ENCODE measurements around the gene NOVA1. TPM values are rescaled to one million over a fixed set of nuclear protein-coding genes. Genes with fewer than 3 reads are reported as not detected.

NOVA1 gene
- total and polyA plus RNA-seq, 2 experiments from 2014 or later: 0.32 to 1.6 TPM

DNA sequence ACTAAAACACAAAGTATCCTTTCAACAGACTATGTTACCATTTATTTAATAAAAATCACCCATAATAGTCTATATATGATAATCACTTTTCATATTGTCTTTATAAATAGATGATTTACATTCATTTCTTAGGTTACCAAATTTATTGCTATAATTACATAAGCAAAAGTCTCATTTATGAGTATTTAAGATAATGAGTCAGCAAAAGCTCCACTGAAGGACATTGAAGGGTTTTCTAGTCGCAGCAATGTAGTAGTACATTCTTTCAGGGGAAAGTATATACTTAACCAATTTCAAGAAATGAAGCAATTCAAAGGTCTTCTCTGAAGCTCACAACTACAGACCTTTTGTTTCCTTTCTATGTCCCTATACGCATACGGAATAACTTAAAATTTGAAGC is 110.9 kb downstream of the NOVA1 start:
- no peaks in the 10 kb centered on the region for H4K20me1 ChIP-seq (ENCODE audit: insufficient read depth)
- no peak overlapping the region for H3K27ac ChIP-seq
- H3K4me2 ChIP-seq (ENCODE audit: unreplicated experiment): no peak overlapping the region
- H3K4me1 ChIP-seq (ENCODE audit: insufficient read depth): no peaks in the 10 kb centered on the region
- TF ChIP-seq EZH2phosphoT487 (IDR thresholded peaks at IDR 0.05; ENCODE audit: insufficient read depth, low read depth) (no peak), EZH2 (IDR thresholded peaks at IDR 0.05; ENCODE audit: insufficient read depth, poor library complexity, severe bottlenecking) (no peak)
- H3K9me3 ChIP-seq (ENCODE audit: low read depth): no peaks in the 10 kb centered on the region
- no peaks in the 10 kb centered on the region for H3K79me2 ChIP-seq (ENCODE audit: insufficient read depth)
- H3K9ac ChIP-seq: no peak overlapping the region
- no peaks in the 10 kb centered on the region for H3K36me3 ChIP-seq (ENCODE audit: low read depth)
- H3F3A ChIP-seq (ENCODE audit: insufficient read depth): no peaks in the 10 kb centered on the region
- H2AFZ ChIP-seq: no peak overlapping the region
- no peak overlapping the region for H3K4me3 ChIP-seq
- no peaks in the 10 kb centered on the region for H3K9me2 ChIP-seq (ENCODE audit: insufficient read depth)
- no peak for DNase-seq
- WGBS, 2 experiments (ENCODE audit: low coverage in 1 of 2, low lambda C conversion rate in 2 of 2, missing lambda C conversion rate in 2 of 2): 96 to 99% methylated on average over 3 of the region's 3 CpGs
- H3K27me3 ChIP-seq (replicated peaks; ENCODE audit: insufficient read depth): no peaks in the 10 kb centered on the region
- in situ Hi-C loops (cut with MboI): no loop called here

DNA sequence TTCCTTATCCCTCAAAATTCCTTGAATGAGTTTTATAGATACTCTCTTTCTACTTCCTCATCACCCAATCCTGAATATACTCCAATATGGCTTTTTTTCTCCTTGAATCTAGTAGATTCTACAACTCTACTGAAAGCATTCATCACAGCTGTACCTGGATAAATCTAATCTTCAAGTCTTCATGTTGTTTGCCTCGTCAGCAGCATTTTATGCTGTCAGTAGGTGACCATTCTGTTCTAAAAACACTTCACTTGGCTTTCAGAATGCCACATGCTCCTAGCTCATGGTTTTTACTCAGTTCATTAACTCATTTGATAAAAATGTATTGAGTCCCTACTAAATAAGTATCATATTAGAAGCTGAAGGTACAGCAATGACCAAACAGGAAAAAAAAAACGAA is 113.3 kb downstream of the NOVA1 start:
- Histone ChIP-seq H3K4me3 (no peak overlapping the region), H3K9ac (no peak overlapping the region), H3K9me3 (ENCODE audit: low read depth) (no peaks in the 10 kb centered on the region), H3K9me2 (ENCODE audit: insufficient read depth) (no peaks in the 10 kb centered on the region), H2AFZ (no peak overlapping the region), H3K27ac (no peak overlapping the region), H3K79me2 (ENCODE audit: insufficient read depth) (no peaks in the 10 kb centered on the region), H3K36me3 (ENCODE audit: low read depth) (no peaks in the 10 kb centered on the region), H3K27me3 (replicated peaks; ENCODE audit: insufficient read depth) (no peaks in the 10 kb centered on the region), H3K4me1 (ENCODE audit: insufficient read depth) (no peaks in the 10 kb centered on the region), H3K4me2 (ENCODE audit: unreplicated experiment) (no peak overlapping the region), H3F3A (ENCODE audit: insufficient read depth) (no peaks in the 10 kb centered on the region), H4K20me1 (ENCODE audit: insufficient read depth) (no peaks in the 10 kb centered on the region)
- TF ChIP-seq EZH2phosphoT487 (IDR thresholded peaks at IDR 0.05; ENCODE audit: insufficient read depth, low read depth): no peak
- TF ChIP-seq EZH2 (IDR thresholded peaks at IDR 0.05; ENCODE audit: insufficient read depth, poor library complexity, severe bottlenecking): no peak
- DNase-seq: no peak
- in situ Hi-C loops (cut with MboI): no loop called here
- 75 to 83% methylated on average over 2 of the region's 2 CpGs for WGBS, 2 experiments (ENCODE audit: low coverage in 1 of 2, low lambda C conversion rate in 2 of 2, missing lambda C conversion rate in 2 of 2)

DNA sequence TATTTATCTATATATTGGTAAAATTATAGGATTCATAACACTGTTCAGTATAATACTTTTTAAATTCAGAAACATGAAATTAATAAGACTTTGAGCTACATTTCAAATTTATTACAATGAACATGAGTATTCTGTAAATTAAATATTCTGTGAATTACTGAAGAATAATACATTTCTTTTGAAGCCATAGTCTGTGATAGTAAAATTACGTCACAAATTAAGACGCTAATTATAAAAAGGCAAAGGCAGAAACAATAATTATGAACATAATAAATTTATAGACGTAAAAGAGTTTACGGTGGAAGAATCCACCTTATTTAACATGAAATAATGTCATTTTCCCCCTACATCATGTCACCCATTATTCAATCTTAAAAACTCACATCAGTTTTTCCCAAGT is 118.9 kb downstream of the NOVA1 start:
- 96 to 97% methylated on average over 4 of the region's 4 CpGs for WGBS, 2 experiments (ENCODE audit: low coverage in 1 of 2, low lambda C conversion rate in 2 of 2, missing lambda C conversion rate in 2 of 2)
- Histone ChIP-seq H3K27me3 (replicated peaks; ENCODE audit: insufficient read depth) (no peaks in the 10 kb centered on the region), H3K79me2 (ENCODE audit: insufficient read depth) (no peaks in the 10 kb centered on the region), H3K4me2 (ENCODE audit: unreplicated experiment) (no peak overlapping the region), H3K4me3 (no peak overlapping the region), H3K9me2 (ENCODE audit: insufficient read depth) (no peaks in the 10 kb centered on the region), H2AFZ (no peak overlapping the region), H3K27ac (no peak overlapping the region), H3K9ac (no peak overlapping the region), H3K36me3 (ENCODE audit: low read depth) (no peaks in the 10 kb centered on the region), H3F3A (ENCODE audit: insufficient read depth) (no peaks in the 10 kb centered on the region), H3K9me3 (ENCODE audit: low read depth) (no peaks in the 10 kb centered on the region), H3K4me1 (ENCODE audit: insufficient read depth) (no peaks in the 10 kb centered on the region), H4K20me1 (ENCODE audit: insufficient read depth) (no peaks in the 10 kb centered on the region)
- no peak for DNase-seq
- in situ Hi-C loops (cut with MboI): no loop called here
- TF ChIP-seq EZH2 (IDR thresholded peaks at IDR 0.05; ENCODE audit: insufficient read depth, poor library complexity, severe bottlenecking): no peak
- TF ChIP-seq EZH2phosphoT487 (IDR thresholded peaks at IDR 0.05; ENCODE audit: insufficient read depth, low read depth): no peak

DNA sequence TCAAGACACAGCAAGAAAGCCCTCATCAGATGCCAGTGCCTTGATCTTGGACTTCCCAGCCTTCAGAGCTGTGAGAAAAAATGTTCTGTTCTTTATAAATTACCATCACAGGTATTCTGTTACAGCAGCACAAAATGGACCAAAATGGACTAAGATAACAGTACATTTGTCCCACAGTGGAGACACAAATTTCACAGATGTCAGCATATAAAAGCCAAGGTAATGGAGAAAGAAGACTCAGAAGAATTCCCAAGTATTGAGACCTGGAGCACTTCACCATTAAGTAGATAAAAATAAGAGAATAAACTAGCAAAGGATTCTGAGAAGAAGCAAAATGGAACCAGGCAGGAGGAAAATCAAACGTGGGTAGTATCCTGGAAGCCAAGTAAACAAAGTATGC is 131.0 kb downstream of the NOVA1 start:
- Histone ChIP-seq H3K4me3 (no peak overlapping the region), H4K20me1 (ENCODE audit: insufficient read depth) (no peaks in the 10 kb centered on the region), H3K4me2 (ENCODE audit: unreplicated experiment) (no peak overlapping the region), H3K27ac (no peak overlapping the region), H3K27me3 (replicated peaks; ENCODE audit: insufficient read depth) (no peaks in the 10 kb centered on the region), H3K9me2 (ENCODE audit: insufficient read depth) (no peaks in the 10 kb centered on the region), H3K4me1 (ENCODE audit: insufficient read depth) (no peaks in the 10 kb centered on the region), H2AFZ (no peak overlapping the region), H3K9me3 (ENCODE audit: low read depth) (no peaks in the 10 kb centered on the region), H3K9ac (no peak overlapping the region), H3K36me3 (ENCODE audit: low read depth) (no peaks in the 10 kb centered on the region), H3K79me2 (ENCODE audit: insufficient read depth) (no peaks in the 10 kb centered on the region), H3F3A (ENCODE audit: insufficient read depth) (no peaks in the 10 kb centered on the region)
- WGBS, 2 experiments (ENCODE audit: low coverage in 1 of 2, low lambda C conversion rate in 2 of 2, missing lambda C conversion rate in 2 of 2): 38 to 41% methylated on average over 1 of the region's 1 CpG
- in situ Hi-C loops (cut with MboI): no loop called here
- TF ChIP-seq EZH2 (IDR thresholded peaks at IDR 0.05; ENCODE audit: insufficient read depth, poor library complexity, severe bottlenecking) (no peak), EZH2phosphoT487 (IDR thresholded peaks at IDR 0.05; ENCODE audit: insufficient read depth, low read depth) (no peak)
- no peak for DNase-seq

DNA sequence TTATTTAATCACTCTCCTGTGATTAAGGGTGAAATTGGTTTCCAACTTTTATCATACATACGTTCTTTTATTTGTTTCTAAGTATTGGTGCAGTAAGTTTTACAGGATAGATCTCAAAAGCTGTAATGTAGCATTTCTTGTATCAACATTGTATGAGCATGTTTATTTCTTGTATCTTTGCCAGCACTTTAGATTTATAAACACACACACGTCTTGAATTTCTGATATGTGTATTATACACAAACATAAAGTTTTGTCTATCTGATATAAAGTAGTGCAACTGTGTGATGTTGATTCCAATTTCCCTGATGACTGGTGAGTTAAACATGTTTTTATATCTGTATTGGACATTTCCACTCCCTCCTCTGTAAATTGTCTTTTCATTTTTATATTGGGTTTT is 134.7 kb downstream of the NOVA1 start:
- no peak for DNase-seq
- no peaks in the 10 kb centered on the region for H3K27me3 ChIP-seq (replicated peaks; ENCODE audit: insufficient read depth)
- H3K36me3 ChIP-seq (ENCODE audit: low read depth): no peaks in the 10 kb centered on the region
- H3K4me2 ChIP-seq (ENCODE audit: unreplicated experiment): no peak overlapping the region
- in situ Hi-C loops (cut with MboI): no loop called here
- H4K20me1 ChIP-seq (ENCODE audit: insufficient read depth): no peaks in the 10 kb centered on the region
- H3F3A ChIP-seq (ENCODE audit: insufficient read depth): no peaks in the 10 kb centered on the region
- no peaks in the 10 kb centered on the region for H3K9me2 ChIP-seq (ENCODE audit: insufficient read depth)
- no peak overlapping the region for H3K27ac ChIP-seq
- H3K79me2 ChIP-seq (ENCODE audit: insufficient read depth): no peaks in the 10 kb centered on the region
- no peaks in the 10 kb centered on the region for H3K9me3 ChIP-seq (ENCODE audit: low read depth)
- no peak overlapping the region for H3K9ac ChIP-seq
- H3K4me1 ChIP-seq (ENCODE audit: insufficient read depth): no peaks in the 10 kb centered on the region
- H2AFZ ChIP-seq: no peak overlapping the region
- TF ChIP-seq EZH2phosphoT487 (IDR thresholded peaks at IDR 0.05; ENCODE audit: insufficient read depth, low read depth) (no peak), EZH2 (IDR thresholded peaks at IDR 0.05; ENCODE audit: insufficient read depth, poor library complexity, severe bottlenecking) (no peak)
- WGBS, 2 experiments (ENCODE audit: low coverage in 1 of 2, low lambda C conversion rate in 2 of 2, missing lambda C conversion rate in 2 of 2): 43 to 52% methylated on average over 2 of the region's 2 CpGs
- no peak overlapping the region for H3K4me3 ChIP-seq
